Erythroblast (primary cell): ENCODE measurements around the gene AKT1S1.
"Not testable (repeated sequence)": the region's sequence is repeated elsewhere in the genome, so short reads cannot be mapped to it uniquely, and the experiment has no call there.

Source experiments
- DNase-seq, 2 experiments: peaks; one replicate each; lab custom pipeline; 2025; lab: John Stamatoyannopoulos, UW
- GATA1 ChIP-seq: IDR thresholded peaks from 2 replicates; pipeline ENCODE4 v1.6.1; 2011; ENCODE audit warnings: low read depth, mild to moderate bottlenecking, control low read depth, low read length, moderate library complexity
- POLR2A ChIP-seq: IDR thresholded peaks from 2 replicates; pipeline ENCODE4 v1.6.1; 2011; ENCODE audit warnings: mild to moderate bottlenecking, low read length

The AKT1S1 gene

GRCh38 chr19:49877020-49877878 lies at the start of gene AKT1S1, which contains the start of gene TBC1D17:
Gene AKT1S1 (minus strand): TSS chr19:49877355. CDS start chr19:49873295, 4,060 bp downstream.
Gene TBC1D17 (plus strand): TSS chr19:49877702. CDS start chr19:49877724, 22 bp downstream.
- peak; percentile 100 for DNase-seq
- no peak for TF ChIP-seq GATA1
- peak; percentile 90 for TF ChIP-seq POLR2A

- TF ChIP-seq GATA1 = no peak
- no peak for TF ChIP-seq POLR2A
- DNase-seq = peak in 1 of 2 experiments; percentile 50
Measured at GRCh38 chr19:49926515-49926914, 49.4 kb upstream of the AKT1S1 start.

- TF ChIP-seq GATA1 = no peak
- no peak for TF ChIP-seq POLR2A
Measured at GRCh38 chr19:49925486-49925885, 48.3 kb upstream of the AKT1S1 start.

GRCh38 chr19:49924881-49925210 lies 47.7 kb upstream of the AKT1S1 start:
- DNase-seq = not testable (repeated sequence)

More at GRCh38 chr19:49925486-49925885, 48.3 kb upstream of the AKT1S1 start:
- no peak for DNase-seq

GRCh38 chr19:49924004-49924880 lies 47.1 kb upstream of the AKT1S1 start:
- DNase-seq = peak; percentile 68 to 89
- TF ChIP-seq POLR2A (no peak), GATA1 (no peak)

GRCh38 chr19:49923055-49924003 lies 46.2 kb upstream of the AKT1S1 start:
- TF ChIP-seq GATA1 = no peak
- TF ChIP-seq POLR2A = no peak
- DNase-seq = no peak

GRCh38 chr19:49921871-49922795 lies 45.0 kb upstream of the AKT1S1 start:
- DNase-seq = no peak
- no peak for TF ChIP-seq GATA1
- TF ChIP-seq POLR2A = no peak

- TF ChIP-seq GATA1 (no peak), POLR2A (no peak)
- no peak for DNase-seq
Measured at GRCh38 chr19:49920624-49921363, 43.6 kb upstream of the AKT1S1 start.

GRCh38 chr19:49918089-49918488 lies 40.9 kb upstream of the AKT1S1 start:
- TF ChIP-seq GATA1 (no peak), POLR2A (no peak)
- DNase-seq = no peak

- TF ChIP-seq POLR2A (no peak), GATA1 (no peak)
- no peak for DNase-seq
Measured at GRCh38 chr19:49916839-49917733, 39.9 kb upstream of the AKT1S1 start.
